BLaER1 treated with 17β-estradiol and CSF1 and Interleukin-3, amounts not matched to agents 10 nM and 100 nM (cell line): ENCODE data around the gene CDC45.
A peak's percentile ranks its signal among the peaks of the same experiment; 100 is the strongest.

Experiments
- H3K27ac ChIP-seq, 11 experiments: shearing (Covaris generic); formaldehyde crosslinking; 2 replicates each; pipeline ENCODE4 v1.8.1; 2022
- H3K27me3 ChIP-seq, 11 experiments: shearing (Covaris generic); formaldehyde crosslinking; 2 replicates each; pipeline ENCODE4 v1.8.1; 2022
- H3K36me3 ChIP-seq, 11 experiments: shearing (Covaris generic); formaldehyde crosslinking; 2 replicates each; pipeline ENCODE4 v1.8.1; 2022
- H3K4me1 ChIP-seq, 10 experiments: shearing (Covaris generic); formaldehyde crosslinking; 2 replicates each; pipeline ENCODE4 v1.8.1; 2022
- H3K4me2 ChIP-seq, 11 experiments: shearing (Covaris generic); formaldehyde crosslinking; 2 replicates each; pipeline ENCODE4 v1.8.1; 2022
- H3K4me3 ChIP-seq, 10 experiments: shearing (Covaris generic); formaldehyde crosslinking; 2 replicates each; pipeline ENCODE4 v1.8.1; 2022
- H3K9ac ChIP-seq, 11 experiments: shearing (Covaris generic); formaldehyde crosslinking; 2 replicates each; pipeline ENCODE4 v1.8.1; 2022
- H3K9me3 ChIP-seq, 11 experiments: shearing (Covaris generic); formaldehyde crosslinking; replicated peaks in 1 of 11; 2 replicates each; pipeline ENCODE4 v1.8.1; 2022
- H4K20me1 ChIP-seq, 11 experiments: shearing (Covaris generic); formaldehyde crosslinking; 2 replicates each; pipeline ENCODE4 v1.8.1; 2022
- Cebpa-rat ChIP-seq, 11 experiments: shearing (Covaris generic); IDR thresholded peaks; 2 replicates each; pipeline ENCODE4 v1.8.1; 2022

The CDC45 gene

DNA sequence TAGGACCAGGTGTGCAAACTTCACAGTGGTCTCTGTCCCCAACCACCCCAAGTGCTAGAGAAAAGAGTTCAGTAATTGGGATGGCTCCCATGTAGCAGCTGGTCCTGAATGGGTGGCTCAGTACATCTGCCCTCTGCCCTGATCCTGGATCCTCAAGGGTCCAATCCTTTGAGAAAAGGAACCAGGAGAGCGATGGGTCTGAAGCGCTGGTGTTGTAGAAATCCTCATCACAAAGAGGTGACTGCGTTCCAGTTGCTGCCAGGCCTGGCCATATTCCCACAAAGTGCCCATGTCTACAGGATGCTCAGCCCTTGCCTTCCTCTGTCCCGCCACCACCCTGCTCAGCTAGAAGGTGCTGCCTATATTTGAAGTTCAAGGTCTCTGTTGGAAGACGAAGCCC lies 26.0 kb upstream of the CDC45 start:
- H3K36me3 ChIP-seq, result peaks cover 84 to 100% (median 95%) of the 10 kb centered on the region in 11 experiments
- peaks cover 0 to 35% (median 0%) of the 10 kb centered on the region in 11 experiments; a peak in 4 of 22 replicates for H4K20me1 ChIP-seq
- H3K27ac ChIP-seq, result no peak overlapping the region
- H3K4me1 ChIP-seq, result peaks cover 3 to 20% (median 9%) of the 10 kb centered on the region in 10 experiments; a peak in 19 of 20 replicates
- no peaks in the 10 kb centered on the region for H3K27me3 ChIP-seq
- no peak overlapping the region for H3K9ac ChIP-seq
- H3K4me2 ChIP-seq, result no peak overlapping the region
- no peak overlapping the region for H3K4me3 ChIP-seq
- no peak for TF ChIP-seq Cebpa-rat (IDR thresholded peaks at IDR 0.05)
- H3K9me3 ChIP-seq, result no peaks in the 10 kb centered on the region

GRCh38 chr22:19454156-19454555 lies 25.6 kb upstream of the CDC45 start:
- Histone ChIP-seq H3K4me3 (no peak overlapping the region), H3K4me1 (peaks cover 0 to 16% (median 4%) of the 10 kb centered on the region in 10 experiments; a peak in 16 of 20 replicates), H4K20me1 (peaks cover 0 to 35% (median 0%) of the 10 kb centered on the region in 11 experiments; a peak in 4 of 22 replicates), H3K36me3 (peaks cover 84 to 100% (median 97%) of the 10 kb centered on the region in 11 experiments), H3K4me2 (no peak overlapping the region), H3K27me3 (no peaks in the 10 kb centered on the region), H3K9me3 (no peaks in the 10 kb centered on the region), H3K9ac (no peak overlapping the region), H3K27ac (no peak overlapping the region)
- TF ChIP-seq Cebpa-rat (IDR thresholded peaks at IDR 0.05), result no peak

- Histone ChIP-seq H3K27ac (no peak overlapping the region), H3K4me3 (no peak overlapping the region), H3K9ac (no peak overlapping the region), H3K36me3 (peaks cover 92 to 100% (median 98%) of the 10 kb centered on the region in 11 experiments), H3K4me1 (peaks cover 0 to 13% (median 0%) of the 10 kb centered on the region in 10 experiments; a peak in 6 of 20 replicates), H4K20me1 (peaks cover 0 to 35% (median 0%) of the 10 kb centered on the region in 11 experiments; a peak in 4 of 22 replicates), H3K27me3 (no peaks in the 10 kb centered on the region), H3K4me2 (no peak overlapping the region), H3K9me3 (no peaks in the 10 kb centered on the region)
- no peak for TF ChIP-seq Cebpa-rat (IDR thresholded peaks at IDR 0.05)
These were observed 24.7 kb upstream of the CDC45 start for GRCh38 chr22:19455033-19455432.

DNA sequence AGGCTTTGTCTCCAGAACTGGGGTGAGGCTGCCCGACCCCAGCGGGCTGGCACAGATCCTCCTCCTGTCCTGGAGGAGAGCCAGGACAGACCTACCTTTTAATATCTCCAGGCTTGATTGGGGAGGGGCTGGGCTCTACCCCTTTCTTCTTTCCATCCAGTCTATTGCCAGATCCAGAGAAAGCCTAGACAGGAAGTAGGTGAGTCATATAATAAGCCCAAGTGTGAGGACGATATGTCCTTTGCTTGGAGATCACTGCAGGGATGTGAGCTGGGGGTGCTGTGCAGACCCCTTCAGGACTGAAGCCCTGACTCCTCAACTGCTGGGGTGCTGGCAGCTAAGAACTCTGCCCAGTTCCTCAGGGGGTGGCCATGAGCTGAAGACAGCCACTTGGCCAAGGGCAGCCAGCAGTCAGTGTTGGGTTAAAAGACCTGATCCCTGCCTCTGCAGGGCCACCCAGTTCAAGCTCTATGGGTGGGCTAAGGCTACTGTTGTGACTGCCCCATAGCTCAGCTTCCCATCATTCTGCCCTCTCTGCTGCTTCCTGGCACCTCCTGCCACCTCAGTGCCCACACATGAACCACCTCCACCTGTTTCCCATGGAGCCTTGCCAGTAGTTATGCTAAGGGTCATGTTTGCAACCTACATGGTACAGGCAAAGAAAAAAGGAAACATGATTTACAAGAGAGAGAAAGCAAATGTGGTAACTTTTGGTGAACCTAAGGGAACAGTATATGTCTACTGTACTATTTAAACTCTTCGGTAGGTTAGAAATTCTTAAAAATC lies 23.9 kb upstream of the CDC45 start:
- H3K36me3 ChIP-seq, result peaks cover 94 to 100% (median 99%) of the 10 kb centered on the region in 11 experiments
- H3K27me3 ChIP-seq, result no peaks in the 10 kb centered on the region
- H3K9ac ChIP-seq, result no peak overlapping the region
- H3K4me1 ChIP-seq, result peaks cover 0 to 13% (median 0%) of the 10 kb centered on the region in 10 experiments; a peak in 6 of 20 replicates
- no peak overlapping the region for H3K4me3 ChIP-seq
- H3K27ac ChIP-seq, result no peak overlapping the region
- H4K20me1 ChIP-seq, result peaks cover 0 to 35% (median 0%) of the 10 kb centered on the region in 11 experiments; a peak in 4 of 22 replicates
- H3K9me3 ChIP-seq, result no peaks in the 10 kb centered on the region
- TF ChIP-seq Cebpa-rat (IDR thresholded peaks at IDR 0.05), result no peak
- peak overlapping the region in 1 of 11 experiments; percentile 17; a peak in 1 of 22 replicates for H3K4me2 ChIP-seq

- Histone ChIP-seq H3K27ac (no peak overlapping the region), H3K9ac (no peak overlapping the region), H3K36me3 (peaks cover 94 to 100% (median 98%) of the 10 kb centered on the region in 11 experiments), H3K9me3 (no peaks in the 10 kb centered on the region), H3K4me3 (no peak overlapping the region), H3K4me1 (peaks cover 0 to 13% (median 0%) of the 10 kb centered on the region in 10 experiments; a peak in 6 of 20 replicates), H3K4me2 (no peak overlapping the region), H3K27me3 (no peaks in the 10 kb centered on the region), H4K20me1 (peaks cover 0 to 33% (median 0%) of the 10 kb centered on the region in 11 experiments; a peak in 4 of 22 replicates)
- TF ChIP-seq Cebpa-rat (IDR thresholded peaks at IDR 0.05), result no peak
These were observed 23.2 kb upstream of the CDC45 start for GRCh38 chr22:19456541-19456940.

GRCh38 chr22:19457828-19458428 lies 21.8 kb upstream of the CDC45 start:
- Histone ChIP-seq H3K4me1 (peaks cover 0 to 13% (median 0%) of the 10 kb centered on the region in 10 experiments; a peak in 6 of 20 replicates), H3K4me3 (no peak overlapping the region), H3K9ac (0 out of 22 replicates have a peak overlapping the region, but pooled peaks of 1 of the 11 experiments have one; percentile 42), H3K9me3 (no peaks in the 10 kb centered on the region), H3K27ac (no peak overlapping the region), H3K4me2 (no peak overlapping the region), H3K27me3 (no peaks in the 10 kb centered on the region), H4K20me1 (peaks cover 0 to 28% (median 0%) of the 10 kb centered on the region in 11 experiments; a peak in 3 of 22 replicates), H3K36me3 (peaks cover 91 to 100% (median 96%) of the 10 kb centered on the region in 11 experiments)
- no peak for TF ChIP-seq Cebpa-rat (IDR thresholded peaks at IDR 0.05)

GRCh38 chr22:19460036-19460435 lies 19.7 kb upstream of the CDC45 start:
- peaks cover 0 to 21% (median 16%) of the 10 kb centered on the region in 10 experiments; a peak in 17 of 20 replicates for H3K4me1 ChIP-seq
- H3K9me3 ChIP-seq, result no peaks in the 10 kb centered on the region
- peaks cover 0 to 28% (median 9%) of the 10 kb centered on the region in 11 experiments; a peak in 9 of 22 replicates for H4K20me1 ChIP-seq
- no peak for TF ChIP-seq Cebpa-rat (IDR thresholded peaks at IDR 0.05)
- H3K36me3 ChIP-seq, result peaks cover 88 to 100% (median 95%) of the 10 kb centered on the region in 11 experiments
- no peak overlapping the region for H3K4me2 ChIP-seq
- H3K4me3 ChIP-seq, result no peak overlapping the region
- H3K27ac ChIP-seq, result no peak overlapping the region
- H3K27me3 ChIP-seq, result no peaks in the 10 kb centered on the region
- H3K9ac ChIP-seq, result no peak overlapping the region

DNA sequence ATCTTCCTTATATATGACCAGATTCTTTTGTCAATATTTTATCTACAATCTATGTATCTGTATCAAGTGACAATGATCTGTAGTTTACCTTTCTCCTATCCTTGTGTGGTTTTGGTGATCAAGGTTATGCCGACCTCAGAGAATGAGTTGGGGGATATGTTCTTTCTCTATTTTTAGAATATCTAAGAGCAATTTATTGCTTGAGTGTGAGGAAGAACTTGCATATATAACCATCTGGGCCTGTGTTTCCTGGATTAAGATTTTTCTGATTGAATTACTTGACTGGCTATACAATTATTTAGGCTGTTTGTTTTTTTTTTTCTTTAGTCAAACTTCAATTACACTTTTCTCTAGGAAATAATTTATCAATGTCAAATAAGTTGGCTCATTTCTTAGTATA lies 18.2 kb upstream of the CDC45 start:
- H3K27ac ChIP-seq, result no peak overlapping the region
- H3K4me1 ChIP-seq, result peaks cover 0 to 22% (median 16%) of the 10 kb centered on the region in 10 experiments; a peak in 15 of 20 replicates
- H3K4me2 ChIP-seq, result no peak overlapping the region
- no peaks in the 10 kb centered on the region for H3K27me3 ChIP-seq
- no peak overlapping the region for H3K9ac ChIP-seq
- no peak for TF ChIP-seq Cebpa-rat (IDR thresholded peaks at IDR 0.05)
- peaks cover 0 to 22% (median 13%) of the 10 kb centered on the region in 11 experiments; a peak in 12 of 22 replicates for H4K20me1 ChIP-seq
- H3K9me3 ChIP-seq, result no peaks in the 10 kb centered on the region
- no peak overlapping the region for H3K4me3 ChIP-seq
- peaks cover 88 to 100% (median 95%) of the 10 kb centered on the region in 11 experiments for H3K36me3 ChIP-seq

DNA sequence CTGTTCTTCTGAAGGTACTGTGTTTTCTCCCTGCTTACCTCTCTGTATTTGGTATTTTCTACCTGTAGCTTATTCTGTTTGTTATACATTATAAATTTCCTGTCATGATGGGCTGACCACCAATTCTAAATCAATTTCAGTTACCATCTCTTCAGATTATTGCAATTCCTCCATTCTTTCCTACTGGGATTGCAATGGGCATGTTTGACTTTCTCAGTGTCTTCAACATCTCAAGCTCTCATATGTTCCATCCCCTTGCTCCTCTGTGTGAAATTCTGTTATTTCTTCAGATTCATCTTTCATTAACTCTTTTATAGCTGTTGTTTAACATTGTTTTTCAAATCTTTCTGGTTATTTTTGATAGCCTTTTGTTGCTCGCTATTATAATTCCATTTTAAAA lies 16.7 kb upstream of the CDC45 start:
- H3K4me1 ChIP-seq, result peaks cover 0 to 22% (median 16%) of the 10 kb centered on the region in 10 experiments; a peak in 14 of 20 replicates
- H3K4me3 ChIP-seq, result no peak overlapping the region
- H3K27ac ChIP-seq, result no peak overlapping the region
- no peak for TF ChIP-seq Cebpa-rat (IDR thresholded peaks at IDR 0.05)
- peaks cover 0 to 32% (median 20%) of the 10 kb centered on the region in 11 experiments; a peak in 14 of 22 replicates for H4K20me1 ChIP-seq
- no peak overlapping the region for H3K4me2 ChIP-seq
- no peaks in the 10 kb centered on the region for H3K27me3 ChIP-seq
- H3K36me3 ChIP-seq, result peaks cover 88 to 100% (median 95%) of the 10 kb centered on the region in 11 experiments
- H3K9ac ChIP-seq, result no peak overlapping the region
- no peaks in the 10 kb centered on the region for H3K9me3 ChIP-seq
